GM12891 (cell line): ENCODE measurements around the gene TSPAN18.

ENCODE experiments used
- DNase-seq: peaks from one replicate; pipeline ENCODE4 v3.0.0; 2011; ENCODE audit warnings: low spot score; ENCODE audit not compliant: insufficient read length
- FAIRE-seq: peaks from 2 replicates; lab custom pipeline; 2011; peaks lifted over from hg19 to GRCh38; lab: Jason Lieb, UNC
- PAX5 ChIP-seq: IDR thresholded peaks from 2 replicates; pipeline ENCODE4 v1.6.1; 2011; ENCODE audit warnings: low read length, moderate library complexity, mild to moderate bottlenecking; ENCODE audit not compliant: insufficient read depth, severe bottlenecking
- POLR2A ChIP-seq: IDR thresholded peaks from 2 replicates; pipeline ENCODE4 v1.6.1; 2011; ENCODE audit warnings: low read depth, low read length, control low read depth
- POLR2AphosphoS5 ChIP-seq: IDR thresholded peaks from 2 replicates; pipeline ENCODE4 v1.6.1; 2011; ENCODE audit warnings: low read depth, low read length, control low read depth
- POU2F2 ChIP-seq: IDR thresholded peaks from 2 replicates; pipeline ENCODE4 v1.6.1; 2011; ENCODE audit warnings: low read depth, mild to moderate bottlenecking, control low read depth, low read length, moderate library complexity
- SPI1 ChIP-seq: IDR thresholded peaks from 2 replicates; pipeline ENCODE4 v1.6.1; 2011; ENCODE audit warnings: low read depth, low read length, control low read depth
- TAF1 ChIP-seq: IDR thresholded peaks from 2 replicates; pipeline ENCODE4 v1.6.1; 2011; ENCODE audit warnings: low read depth, low read length, control low read depth

The TSPAN18 gene

GRCh38 chr11:44877571-44878497 is 151.1 kb downstream of the TSPAN18 start:
- no peak for TF ChIP-seq POU2F2
- no peak for TF ChIP-seq POLR2A
- no peak for TF ChIP-seq SPI1
- TF ChIP-seq PAX5: no peak
- no peak for TF ChIP-seq POLR2AphosphoS5
- TF ChIP-seq TAF1: no peak

GRCh38 chr11:44878711-44879110 is 151.9 kb downstream of the TSPAN18 start:
- TF ChIP-seq PAX5 (no peak), TAF1 (no peak), POU2F2 (no peak), POLR2A (no peak), POLR2AphosphoS5 (no peak), SPI1 (no peak)
- DNase-seq (no peak), FAIRE-seq (no peak)

More at GRCh38 chr11:44877571-44878497, 151.1 kb downstream of the TSPAN18 start:
- DNase-seq (no peak), FAIRE-seq (no peak)

DNA sequence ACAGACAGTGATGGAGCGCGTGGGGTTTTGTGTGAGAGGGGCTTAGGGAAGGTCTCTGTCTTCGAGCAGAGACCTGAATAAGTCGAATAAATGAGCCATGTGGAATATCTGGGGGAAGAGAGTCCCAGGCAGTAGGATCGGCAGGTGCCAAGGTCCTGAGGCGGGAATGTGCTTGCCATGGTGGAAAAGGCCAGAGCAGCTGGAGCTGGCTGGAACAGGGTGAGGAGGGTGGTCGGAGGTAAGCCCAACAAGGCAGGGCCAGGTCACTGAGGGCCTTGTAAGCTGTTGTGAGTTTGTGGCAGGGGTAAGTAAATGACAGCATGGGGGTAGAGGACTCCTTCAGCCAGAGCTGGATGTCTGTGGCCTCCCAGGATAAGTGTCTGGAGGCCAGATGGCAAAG is 152.7 kb downstream of the TSPAN18 start:
- FAIRE-seq (no peak), DNase-seq (no peak)
- no peak for TF ChIP-seq PAX5
- no peak for TF ChIP-seq POU2F2
- no peak for TF ChIP-seq POLR2AphosphoS5

GRCh38 chr11:44880511-44880910 is 153.7 kb downstream of the TSPAN18 start:
- DNase-seq (no peak), FAIRE-seq (no peak)
- no peak for TF ChIP-seq SPI1
- no peak for TF ChIP-seq POLR2AphosphoS5
- TF ChIP-seq POU2F2: no peak
- TF ChIP-seq POLR2A: no peak
- TF ChIP-seq TAF1: no peak
- TF ChIP-seq PAX5: no peak

- FAIRE-seq: no peak
- TF ChIP-seq TAF1 (no peak), PAX5 (no peak), POU2F2 (no peak), SPI1 (no peak), POLR2A (no peak), POLR2AphosphoS5 (no peak)
- no peak for DNase-seq
These were observed 154.2 kb downstream of the TSPAN18 start for GRCh38 chr11:44880953-44881352.

GRCh38 chr11:44883277-44883676 is 156.5 kb downstream of the TSPAN18 start:
- TF ChIP-seq TAF1: no peak
- no peak for TF ChIP-seq POLR2AphosphoS5
- no peak for TF ChIP-seq PAX5
- TF ChIP-seq POU2F2: no peak
- TF ChIP-seq POLR2A: no peak
- TF ChIP-seq SPI1: no peak
- FAIRE-seq (no peak), DNase-seq (no peak)

- TF ChIP-seq POLR2A: no peak
- TF ChIP-seq SPI1: no peak
- TF ChIP-seq POLR2AphosphoS5: no peak
- no peak for TF ChIP-seq PAX5
- TF ChIP-seq POU2F2: no peak
- no peak for TF ChIP-seq TAF1
- DNase-seq: no peak
- no peak for FAIRE-seq
These were observed 157.3 kb downstream of the TSPAN18 start for GRCh38 chr11:44884056-44884455.

- no peak for TF ChIP-seq PAX5
- TF ChIP-seq SPI1: no peak
- no peak for TF ChIP-seq POU2F2
- TF ChIP-seq TAF1: no peak
- no peak for TF ChIP-seq POLR2AphosphoS5
- TF ChIP-seq POLR2A: no peak
- DNase-seq (no peak), FAIRE-seq (no peak)
These were observed 158.5 kb downstream of the TSPAN18 start for GRCh38 chr11:44885065-44885810.
